Naive thymus-derived CD4-positive, alpha-beta T cell (primary cell): ENCODE results near the gene CABP1. TPM values are rescaled to one million over a fixed set of nuclear protein-coding genes. Genes with fewer than 3 reads are reported as not detected.
A peak's percentile ranks its signal among the peaks of the same experiment; 100 is the strongest.

Source experiments
- ATAC-seq: fragments of 150-1000 bp; cut with Tn5 transposase; 2 replicates; pipeline ENCODE4 v1.10.0; 2021; ENCODE audit warnings: mild to moderate bottlenecking, moderate library complexity
- CTCF ChIA-PET: fragments of 350-600 bp; sonication (Branson Sonifier 250); formaldehyde crosslinking; loops from one replicate; lab custom pipeline; 2021; ENCODE audit warnings: antibody characterized with exemption; lab: Charles Lee
- POLR2A ChIA-PET: fragments of 350-600 bp; sonication (Branson Sonifier 250); formaldehyde crosslinking; loops from one replicate; lab custom pipeline; 2021; ENCODE audit warnings: antibody characterized with exemption, inconsistent platforms; lab: Charles Lee
- DNase-seq, 9 donors: peaks; one replicate each; pipeline versions ENCODE4 v3.0.0 to v3.0.0-alpha.2; 2020 to 2022; ENCODE audit warnings: mixed read lengths in 1 of 9
- H3K27ac ChIP-seq: one replicate; pipeline ENCODE4 v1.7.0; 2013; ENCODE audit warnings: mild to moderate bottlenecking, low read depth, low read length, moderate library complexity
- H3K27me3 ChIP-seq, 2 donors: one replicate each; pipeline ENCODE4 v1.7.0; 2013; ENCODE audit warnings: low read length in 2 of 2, mild to moderate bottlenecking in 2 of 2, moderate library complexity in 2 of 2; ENCODE audit not compliant: control insufficient read depth in 2 of 2, insufficient read depth in 2 of 2
- H3K36me3 ChIP-seq, 3 experiments: 1 replicate in 2 of 3; 2 replicates in 1 of 3; pipeline ENCODE4 v1.7.0; 2013; ENCODE audit warnings: low read length in 3 of 3, mild to moderate bottlenecking in 3 of 3, moderate library complexity in 1 of 3; ENCODE audit not compliant: insufficient read depth in 3 of 3, control insufficient read depth in 2 of 3
- H3K4me1 ChIP-seq, 2 donors: one replicate each; pipeline ENCODE4 v1.7.0; 2013; ENCODE audit warnings: low read length in 2 of 2, mild to moderate bottlenecking in 2 of 2, moderate library complexity in 1 of 2; ENCODE audit not compliant: control insufficient read depth in 2 of 2, insufficient read depth in 2 of 2
- H3K4me3 ChIP-seq: 2 replicates; pipeline ENCODE4 v1.7.0; 2013; ENCODE audit warnings: mild to moderate bottlenecking, low read length
- H3K9me3 ChIP-seq, 3 experiments: 1 replicate in 2 of 3; 2 replicates in 1 of 3; pipeline ENCODE4 v1.7.0; 2013; ENCODE audit warnings: low read length in 3 of 3; ENCODE audit not compliant: control insufficient read depth in 2 of 3
- H3K27ac Mint-ChIP-seq, 9 donors: one replicate each; pipeline ENCODE4 v1.8.0; 2020 to 2022; ENCODE audit warnings: mixed read lengths in 9 of 9, mild to moderate bottlenecking in 8 of 9, moderate library complexity in 5 of 9, inconsistent platforms in 2 of 9
- H3K27me3 Mint-ChIP-seq, 5 donors: one replicate each; pipeline ENCODE4 v1.8.0; 2021 to 2022; ENCODE audit warnings: mixed read lengths in 5 of 5, mild to moderate bottlenecking in 1 of 5
- H3K36me3 Mint-ChIP-seq, 5 donors: one replicate each; pipeline ENCODE4 v1.8.0; 2020 to 2022; ENCODE audit warnings: mixed read lengths in 5 of 5, mild to moderate bottlenecking in 3 of 5, inconsistent platforms in 1 of 5
- H3K4me1 Mint-ChIP-seq, 7 donors: one replicate each; pipeline ENCODE4 v1.8.0; 2020 to 2022; ENCODE audit warnings: mixed read lengths in 7 of 7, mild to moderate bottlenecking in 3 of 7, inconsistent platforms in 1 of 7
- H3K4me3 Mint-ChIP-seq, 10 donors: one replicate each; pipeline ENCODE4 v1.8.0; 2020 to 2022; ENCODE audit warnings: mild to moderate bottlenecking in 10 of 10, mixed read lengths in 10 of 10, moderate library complexity in 6 of 10, inconsistent platforms in 2 of 10
- H3K9me3 Mint-ChIP-seq, 11 donors: one replicate each; pipeline ENCODE4 v1.8.0; 2020 to 2022; ENCODE audit warnings: mixed read lengths in 11 of 11, mild to moderate bottlenecking in 4 of 11, inconsistent platforms in 1 of 11, moderate library complexity in 1 of 11
- intact Hi-C, 2 donors: fragments of 100-400 bp; cut with micrococcal nuclease; formaldehyde crosslinking; loops; one replicate each; pipeline ENCODE4 v1.15.1; 2023
- polyA plus RNA-seq, 2 donors: library from polyadenylated mRNA; unstranded; fragments of 300-500 nt; fragmentation: Illumina TruSeq; gene quantifications; one replicate each; pipeline ENCODE4 v1.2.3, GENCODE V29; 2021
- total RNA-seq, 6 experiments: library from RNA in 5 of 6; stranded (reverse) in 5 of 6; gene quantifications; 1 replicate in 5 of 6; 2 replicates in 1 of 6; pipeline ENCODE4 v1.2.3 and lab custom pipeline; 2021 to 2026

The CABP1 gene
- total and polyA plus RNA-seq, 7 experiments from 2014 or later, result 0.24 TPM; not detected in 6

- Mint-ChIP-seq H3K9me3 (no peaks in the 10 kb centered on the region), H3K4me1 (no peaks in the 10 kb centered on the region), H3K27me3 (no peaks in the 10 kb centered on the region), H3K27ac (no peak overlapping the region), H3K36me3 (no peaks in the 10 kb centered on the region), H3K4me3 (no peak overlapping the region)
- Histone ChIP-seq H3K27me3 (no peaks in the 10 kb centered on the region), H3K4me1 (no peaks in the 10 kb centered on the region), H3K9me3 (no peaks in the 10 kb centered on the region), H3K4me3 (no peak overlapping the region), H3K27ac (no peak overlapping the region), H3K36me3 (no peaks in the 10 kb centered on the region)
- intact Hi-C loops, result no loop called here
- DNase-seq, result no peak
- CTCF ChIA-PET, result no interaction called here
- ATAC-seq, result no peak
- POLR2A ChIA-PET, result no interaction called here
Measured at GRCh38 chr12:120661432-120661831, 21.0 kb downstream of the CABP1 start.

- no peak overlapping the region for H3K27ac Mint-ChIP-seq
- ChIA-PET POLR2A (no interaction called here), CTCF (interaction anchor here (0.6 kb wide), 1 partner anchor 15 kb away, joined by 3 read pairs; no protein-coding TSS in a partner anchor)
- Histone ChIP-seq H3K4me3 (no peak overlapping the region), H3K36me3 (no peaks in the 10 kb centered on the region), H3K9me3 (no peaks in the 10 kb centered on the region), H3K27me3 (no peaks in the 10 kb centered on the region), H3K27ac (no peak overlapping the region), H3K4me1 (no peaks in the 10 kb centered on the region)
- intact Hi-C loops, result no loop called here
- H3K4me1 Mint-ChIP-seq, result no peaks in the 10 kb centered on the region
- no peaks in the 10 kb centered on the region for H3K27me3 Mint-ChIP-seq
- H3K9me3 Mint-ChIP-seq, result no peaks in the 10 kb centered on the region
- ATAC-seq (peak; percentile 26), DNase-seq (no peak)
- H3K36me3 Mint-ChIP-seq, result no peaks in the 10 kb centered on the region
- no peak overlapping the region for H3K4me3 Mint-ChIP-seq
Measured at GRCh38 chr12:120662879-120663278, 22.5 kb downstream of the CABP1 start.

GRCh38 chr12:120663741-120664140, 23.3 kb downstream of the CABP1 start:
- H3K36me3 Mint-ChIP-seq, result no peaks in the 10 kb centered on the region
- Histone ChIP-seq H3K27me3 (no peaks in the 10 kb centered on the region), H3K4me1 (no peaks in the 10 kb centered on the region), H3K27ac (no peak overlapping the region), H3K4me3 (no peak overlapping the region), H3K36me3 (no peaks in the 10 kb centered on the region), H3K9me3 (no peaks in the 10 kb centered on the region)
- ATAC-seq (no peak), DNase-seq (no peak)
- no peaks in the 10 kb centered on the region for H3K27me3 Mint-ChIP-seq
- CTCF ChIA-PET, result no interaction called here
- H3K27ac Mint-ChIP-seq, result no peak overlapping the region
- intact Hi-C loops, result no loop called here
- no peak overlapping the region for H3K4me3 Mint-ChIP-seq
- H3K9me3 Mint-ChIP-seq, result no peaks in the 10 kb centered on the region
- H3K4me1 Mint-ChIP-seq, result no peaks in the 10 kb centered on the region
- POLR2A ChIA-PET, result no interaction called here

- Mint-ChIP-seq H3K27me3 (no peaks in the 10 kb centered on the region), H3K9me3 (peaks cover 0 to 1% (median 0%) of the 10 kb centered on the region in 11 donors), H3K4me1 (no peaks in the 10 kb centered on the region), H3K27ac (peak overlapping the region in 1 of 9 donors; percentile 29), H3K4me3 (no peak overlapping the region), H3K36me3 (no peaks in the 10 kb centered on the region)
- Histone ChIP-seq H3K4me3 (no peak overlapping the region), H3K27ac (no peak overlapping the region), H3K9me3 (no peaks in the 10 kb centered on the region), H3K36me3 (no peaks in the 10 kb centered on the region), H3K27me3 (no peaks in the 10 kb centered on the region), H3K4me1 (no peaks in the 10 kb centered on the region)
- CTCF ChIA-PET, result interaction anchor here (0.7 kb wide), 1 partner anchor 18 kb away, joined by 3 read pairs; no protein-coding TSS in a partner anchor
- DNase-seq (no peak), ATAC-seq (no peak)
- intact Hi-C loops, result no loop called here
- POLR2A ChIA-PET, result no interaction called here
Measured at GRCh38 chr12:120666571-120667390, 26.4 kb downstream of the CABP1 start.

- ChIA-PET POLR2A (no interaction called here), CTCF (no interaction called here)
- Mint-ChIP-seq H3K27me3 (no peaks in the 10 kb centered on the region), H3K9me3 (peaks cover 0 to 1% (median 0%) of the 10 kb centered on the region in 11 donors), H3K36me3 (no peaks in the 10 kb centered on the region), H3K4me3 (no peak overlapping the region), H3K27ac (no peak overlapping the region), H3K4me1 (peaks cover 0 to 1% (median 0%) of the 10 kb centered on the region in 7 donors)
- Histone ChIP-seq H3K4me1 (no peaks in the 10 kb centered on the region), H3K27ac (no peak overlapping the region), H3K27me3 (no peaks in the 10 kb centered on the region), H3K9me3 (no peaks in the 10 kb centered on the region), H3K4me3 (no peak overlapping the region), H3K36me3 (no peaks in the 10 kb centered on the region)
- no peak for DNase-seq
- no peak for ATAC-seq
- intact Hi-C loops, result no loop called here
Measured at GRCh38 chr12:120668091-120668867, 27.9 kb downstream of the CABP1 start.

GRCh38 chr12:120668868-120669840, 28.7 kb downstream of the CABP1 start:
- Histone ChIP-seq H3K27me3 (no peaks in the 10 kb centered on the region), H3K36me3 (no peaks in the 10 kb centered on the region), H3K4me3 (no peak overlapping the region), H3K27ac (no peak overlapping the region), H3K9me3 (no peaks in the 10 kb centered on the region), H3K4me1 (no peaks in the 10 kb centered on the region)
- ChIA-PET CTCF (no interaction called here), POLR2A (no interaction called here)
- DNase-seq (no peak), ATAC-seq (no peak)
- Mint-ChIP-seq H3K27ac (no peak overlapping the region), H3K4me1 (peaks cover 0 to 2% (median 0%) of the 10 kb centered on the region in 7 donors), H3K36me3 (no peaks in the 10 kb centered on the region), H3K27me3 (peaks cover 0 to under 1% (median 0%) of the 10 kb centered on the region in 5 donors), H3K4me3 (no peak overlapping the region), H3K9me3 (peaks cover 0 to 1% (median 0%) of the 10 kb centered on the region in 11 donors)
- intact Hi-C loops, result no loop called here
